Activated CD8-positive, alpha-beta memory T cell treated with anti-CD3 and anti-CD28 coated beads, Interleukin-2, amount 50 U/mL, for 1 hour (primary cell): ENCODE data around the gene VPS9D1.

ENCODE experiments used
- DNase-seq: peaks from one replicate; pipeline ENCODE4 v3.0.0-alpha.2; 2020; ENCODE audit errors: extremely low read depth

Gene VPS9D1

GRCh38 chr16:89732142-89732917 lies 11.6 kb upstream of the VPS9D1 start:
- no peak for DNase-seq

DNA sequence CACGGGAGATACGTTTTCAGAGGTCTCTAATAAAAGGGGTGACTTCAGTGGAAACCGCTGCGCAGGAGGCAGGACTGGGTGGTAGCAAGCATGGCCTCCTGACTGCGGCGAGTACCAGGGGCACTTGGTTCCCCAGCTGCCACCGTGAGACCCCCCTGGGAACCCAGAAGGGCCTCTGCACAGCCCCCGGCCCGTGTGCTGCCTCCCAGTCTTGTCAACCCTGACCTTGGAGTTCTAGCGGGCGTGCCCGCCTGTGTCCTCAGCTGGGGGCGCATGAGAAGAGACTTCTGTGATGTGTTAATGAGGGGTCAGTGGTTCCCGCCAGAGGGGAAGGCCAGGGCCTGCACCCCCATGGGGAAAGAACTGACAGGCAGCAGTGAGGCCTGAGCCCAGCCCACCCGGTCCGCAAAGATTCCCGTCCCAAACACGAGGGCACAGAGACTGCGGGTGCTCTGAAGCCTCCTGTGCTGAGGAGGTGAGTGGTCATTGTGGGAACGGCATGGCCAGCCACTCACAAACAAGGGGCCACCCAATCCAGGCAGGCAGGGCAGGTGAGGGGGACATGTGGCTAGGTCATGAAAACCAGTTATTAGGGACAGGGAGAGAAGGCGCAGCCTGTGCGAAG lies 10.0 kb upstream of the VPS9D1 start:
- no peak for DNase-seq

DNA sequence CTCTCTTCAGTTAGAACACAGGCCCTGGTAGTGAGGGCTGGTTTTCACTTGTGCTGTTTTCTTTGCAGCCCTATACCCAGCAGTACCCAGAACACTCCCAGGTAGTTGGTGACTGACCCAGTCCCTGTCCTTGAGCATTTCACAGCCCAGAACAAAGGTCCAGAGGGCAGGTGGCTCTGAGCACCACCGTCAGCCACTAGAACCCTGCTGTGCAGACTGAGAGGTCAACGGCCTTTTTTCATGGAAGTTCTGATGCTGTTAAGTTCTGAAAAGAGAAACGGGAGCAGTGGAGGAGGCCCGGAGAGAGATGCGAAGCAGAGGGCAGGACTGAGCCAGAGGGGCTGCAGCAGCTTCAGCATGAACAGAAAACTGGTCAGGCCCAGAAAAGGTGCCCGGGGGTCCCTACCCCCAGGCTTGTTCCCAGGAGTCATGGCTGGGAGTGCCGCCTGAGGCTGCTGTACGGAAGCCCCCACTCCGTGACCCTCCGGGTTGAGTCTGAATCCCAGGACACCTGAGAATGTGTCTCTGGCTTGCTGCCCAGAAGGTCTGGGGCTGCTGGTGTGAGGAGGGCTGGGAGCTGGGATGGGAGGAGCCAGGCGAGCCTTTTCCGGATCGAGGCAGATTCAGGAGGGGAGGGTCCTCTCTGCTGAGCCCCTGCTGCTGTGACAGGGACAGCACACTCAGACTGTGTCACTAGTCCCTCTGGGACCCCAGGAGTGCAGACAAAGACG lies 9.3 kb upstream of the VPS9D1 start:
- no peak for DNase-seq

- DNase-seq, result no peak
Observed at GRCh38 chr16:89729293-89729692, 8.6 kb upstream of the VPS9D1 start.

DNA sequence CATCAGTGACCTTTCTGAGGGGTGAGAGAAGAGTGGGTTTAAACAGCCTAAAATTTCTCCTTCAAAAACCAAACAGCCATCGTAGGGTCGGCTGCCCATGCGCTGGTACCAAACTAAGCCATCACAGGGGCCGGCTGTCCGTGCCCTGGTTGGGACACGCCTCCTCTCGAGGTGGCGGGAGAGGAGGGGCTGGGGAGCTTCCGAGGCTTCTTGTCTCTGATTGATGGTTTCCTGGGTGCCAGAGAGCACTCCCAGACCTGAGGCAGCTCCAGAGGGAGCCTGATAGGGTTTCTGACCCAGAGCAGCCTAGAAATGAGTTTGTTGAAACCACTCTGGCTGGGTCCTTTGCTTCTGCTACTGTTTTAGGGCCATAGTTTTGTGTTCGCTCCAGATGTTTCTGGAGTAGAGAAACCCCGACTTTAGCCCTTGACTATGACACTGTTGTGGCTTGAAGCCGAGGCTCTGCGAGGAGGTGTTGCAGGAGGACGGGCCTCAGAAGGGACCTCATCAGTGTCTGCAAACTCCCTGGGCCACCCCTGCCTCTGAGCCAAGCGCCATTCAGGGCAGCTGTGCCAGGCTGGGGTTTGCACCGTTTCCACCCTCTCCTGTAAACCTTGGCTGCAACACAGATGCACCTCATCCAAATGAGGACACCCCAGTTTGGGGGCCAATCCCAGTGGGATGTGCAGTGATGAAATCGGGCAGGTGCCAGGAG lies 6.9 kb upstream of the VPS9D1 start:
- no peak for DNase-seq

DNA sequence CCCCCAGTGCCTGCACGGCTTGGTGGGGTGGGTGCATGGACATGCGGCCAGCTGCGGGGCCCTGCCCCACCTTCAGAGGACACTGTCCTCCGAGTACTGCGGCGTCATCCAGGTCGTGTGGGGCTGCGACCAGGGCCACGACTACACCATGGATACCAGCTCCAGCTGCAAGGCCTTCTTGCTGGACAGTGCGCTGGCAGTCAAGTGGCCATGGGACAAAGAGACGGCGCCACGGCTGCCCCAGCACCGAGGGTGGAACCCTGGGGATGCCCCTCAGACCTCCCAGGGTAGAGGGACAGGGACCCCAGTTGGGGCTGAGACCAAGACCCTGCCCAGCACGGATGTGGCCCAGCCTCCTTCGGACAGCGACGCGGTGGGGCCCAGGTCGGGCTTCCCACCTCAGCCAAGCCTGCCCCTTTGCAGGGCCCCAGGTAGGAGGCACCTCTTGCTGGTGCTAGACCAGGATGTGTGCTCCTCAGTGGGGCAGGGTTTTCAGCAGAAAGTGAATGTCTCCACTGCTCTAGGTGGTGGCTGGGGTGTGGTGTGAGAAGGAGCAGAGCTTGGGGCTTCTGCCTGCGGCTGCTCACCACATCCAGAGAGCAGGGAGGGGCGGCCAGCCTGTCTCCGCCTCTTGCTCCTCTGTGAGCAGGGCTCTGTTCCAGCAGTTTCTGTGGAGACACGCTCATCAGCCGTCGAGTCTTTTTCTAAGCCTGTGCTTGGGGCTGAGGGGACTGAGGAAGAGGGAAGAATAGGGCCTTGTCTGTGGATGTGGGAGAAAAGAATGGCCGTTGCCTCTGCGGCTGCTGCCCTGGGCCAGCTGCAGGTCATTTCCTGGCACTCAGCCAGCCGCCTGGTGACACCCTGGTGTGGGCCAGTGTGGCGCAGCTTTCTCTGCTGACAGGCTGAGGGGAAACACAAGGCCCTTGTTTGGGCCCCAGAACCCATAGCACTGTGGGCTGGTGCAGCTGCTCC lies 2.9 kb upstream of the VPS9D1 start:
- peak; percentile 76 for DNase-seq

DNA sequence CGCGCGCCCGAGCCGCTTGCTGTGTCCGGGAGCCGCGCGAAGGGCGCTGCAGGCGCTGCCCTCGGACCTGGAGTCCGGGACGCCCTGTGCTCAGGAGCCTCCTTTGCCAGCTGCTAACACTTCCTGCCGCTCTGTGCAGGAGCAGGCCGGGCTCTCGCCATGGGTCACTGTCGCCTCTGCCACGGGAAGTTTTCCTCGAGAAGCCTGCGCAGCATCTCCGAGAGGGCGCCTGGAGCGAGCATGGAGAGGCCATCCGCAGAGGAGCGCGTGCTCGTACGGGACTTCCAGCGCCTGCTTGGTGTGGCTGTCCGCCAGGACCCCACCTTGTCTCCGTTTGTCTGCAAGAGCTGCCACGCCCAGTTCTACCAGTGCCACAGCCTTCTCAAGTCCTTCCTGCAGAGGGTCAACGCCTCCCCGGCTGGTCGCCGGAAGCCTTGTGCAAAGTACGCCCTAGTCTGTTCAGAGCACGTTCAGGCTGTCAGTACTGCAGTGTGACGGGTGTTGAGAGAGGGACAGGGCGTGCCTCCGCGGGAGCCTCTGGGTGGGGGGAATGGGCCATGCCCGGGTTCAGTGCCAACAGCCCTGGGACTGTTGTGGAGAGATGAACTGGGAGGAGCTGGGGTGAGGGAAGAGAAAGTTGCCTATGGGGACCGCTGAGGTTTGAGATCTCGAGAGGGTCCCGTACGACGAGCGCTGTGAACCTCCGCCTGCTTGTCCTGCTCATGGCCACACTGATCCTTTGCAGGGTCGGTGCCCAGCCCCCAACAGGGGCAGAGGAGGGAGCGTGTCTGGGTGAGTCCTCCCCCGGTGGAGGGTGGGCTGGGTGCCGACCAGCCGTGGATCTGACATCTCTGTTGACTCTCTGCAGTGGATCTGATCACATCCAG lies 1.9 kb upstream of the VPS9D1 start:
- DNase-seq, result no peak

DNA sequence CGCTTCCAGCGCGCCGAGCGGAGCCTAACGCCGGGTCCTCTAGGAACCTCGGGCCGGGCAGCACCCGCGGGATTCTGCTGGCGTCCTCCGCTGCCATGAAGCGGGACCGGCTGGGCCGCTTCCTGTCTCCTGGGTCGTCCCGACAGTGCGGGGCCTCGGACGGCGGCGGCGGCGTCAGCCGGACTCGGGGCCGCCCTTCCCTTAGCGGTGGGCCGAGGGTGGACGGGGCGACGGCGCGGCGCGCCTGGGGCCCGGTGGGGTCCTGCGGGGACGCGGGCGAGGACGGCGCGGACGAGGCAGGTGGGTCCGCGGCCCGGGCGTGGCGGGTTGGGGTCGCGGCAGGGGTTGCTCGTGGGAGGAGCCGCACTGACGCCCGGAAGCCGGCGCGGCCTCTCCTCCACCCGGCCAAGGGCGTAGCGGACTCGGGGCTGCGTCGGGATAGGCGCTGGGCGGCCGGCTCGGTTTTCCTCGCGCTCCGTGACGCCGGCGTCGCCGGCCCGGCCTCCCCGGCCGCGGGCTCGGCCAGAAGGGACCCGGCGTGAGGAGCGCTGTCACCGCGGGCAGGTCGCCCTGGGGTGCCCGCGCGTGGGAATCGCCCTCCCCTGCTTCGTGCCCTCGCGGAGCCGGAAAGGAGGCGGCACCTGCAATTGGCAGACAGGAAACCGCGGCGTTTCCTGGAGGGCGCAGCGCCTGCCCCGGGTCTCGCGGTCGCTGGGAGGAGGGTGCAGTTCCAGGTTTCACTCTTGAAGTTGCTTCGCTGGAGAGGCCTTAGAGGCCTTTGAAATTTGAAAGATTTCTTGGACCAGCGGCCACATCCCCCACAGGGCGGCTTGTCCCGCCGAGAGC lies 1.1 kb upstream of the VPS9D1 start:
- peak; percentile 80 for DNase-seq

DNA sequence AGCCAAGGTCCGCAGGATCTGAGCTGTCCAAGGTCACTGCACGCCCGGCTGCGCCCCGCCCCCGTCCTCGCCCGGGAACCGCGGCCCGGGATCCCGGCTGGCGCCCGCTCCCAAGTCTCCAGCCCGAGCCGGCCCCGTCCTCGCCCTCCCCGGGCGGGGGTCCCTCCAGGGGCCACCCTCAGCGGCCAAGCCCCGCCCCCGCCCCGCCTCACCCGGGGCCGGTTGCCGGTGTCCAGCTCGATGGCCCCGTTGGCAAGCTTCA lies 216 bp downstream of the VPS9D1 start:
- DNase-seq, result no peak

DNA sequence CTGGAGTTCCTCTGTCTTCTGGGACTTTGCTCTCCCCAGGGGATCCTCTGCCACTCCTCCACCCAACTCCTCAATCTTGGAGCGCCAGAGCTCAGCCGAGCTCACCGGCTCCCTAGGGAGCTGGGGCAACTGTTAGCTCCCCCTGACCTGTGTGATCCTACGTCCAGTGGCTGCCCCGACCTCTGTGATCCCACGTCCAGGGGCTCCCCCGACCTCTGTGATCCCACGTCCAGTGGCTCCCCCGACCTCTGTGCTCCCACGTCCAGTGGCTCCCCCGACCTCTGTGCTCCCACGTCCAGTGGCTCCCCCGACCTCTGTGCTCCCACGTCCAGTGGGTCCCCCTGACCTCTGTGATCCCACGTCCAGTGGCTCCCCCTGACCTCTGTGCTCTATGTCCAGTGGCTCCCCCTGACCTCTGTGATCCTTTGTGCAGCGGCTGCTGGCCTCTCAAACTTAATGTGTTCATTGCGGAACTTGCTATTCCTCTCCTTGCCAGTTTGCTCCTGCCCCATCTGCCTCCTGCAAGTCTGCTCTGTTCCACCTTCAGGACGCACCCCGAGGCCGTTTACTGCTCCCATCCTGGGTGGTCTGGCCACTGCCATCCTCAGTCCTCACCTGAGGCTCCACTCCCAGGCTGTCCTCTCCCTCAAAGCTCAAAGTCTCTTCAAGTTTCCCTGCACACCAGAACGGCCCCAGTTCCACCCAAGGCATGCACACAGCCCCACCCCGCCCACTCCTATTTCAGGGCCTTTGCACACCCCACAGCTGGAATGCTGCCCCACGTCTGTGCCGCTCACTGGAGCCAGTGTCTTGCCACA lies 2.8 kb downstream of the VPS9D1 start:
- no peak for DNase-seq

- no peak for DNase-seq
Observed at GRCh38 chr16:89716916-89717687, 3.6 kb downstream of the VPS9D1 start.

DNA sequence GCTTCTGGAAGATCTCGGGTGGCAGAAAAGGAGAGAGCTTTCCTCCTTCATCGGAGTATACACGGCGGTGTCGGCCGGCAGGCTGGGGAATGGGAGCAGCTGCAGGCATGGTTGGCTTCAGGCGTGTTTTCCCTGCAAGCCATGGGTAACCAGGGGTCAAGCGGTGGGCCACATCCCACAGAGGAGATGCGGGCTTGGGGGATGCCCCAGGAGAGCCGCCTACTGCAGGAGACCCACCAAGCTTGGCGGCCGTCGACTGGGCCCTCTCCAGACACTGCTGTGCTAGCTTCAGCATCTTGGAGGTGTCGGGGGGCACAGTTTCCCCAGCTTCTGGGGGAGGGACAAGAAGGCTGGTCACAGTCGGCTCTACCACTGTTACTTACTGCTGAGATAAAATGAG lies 4.2 kb downstream of the VPS9D1 start:
- no peak for DNase-seq

DNA sequence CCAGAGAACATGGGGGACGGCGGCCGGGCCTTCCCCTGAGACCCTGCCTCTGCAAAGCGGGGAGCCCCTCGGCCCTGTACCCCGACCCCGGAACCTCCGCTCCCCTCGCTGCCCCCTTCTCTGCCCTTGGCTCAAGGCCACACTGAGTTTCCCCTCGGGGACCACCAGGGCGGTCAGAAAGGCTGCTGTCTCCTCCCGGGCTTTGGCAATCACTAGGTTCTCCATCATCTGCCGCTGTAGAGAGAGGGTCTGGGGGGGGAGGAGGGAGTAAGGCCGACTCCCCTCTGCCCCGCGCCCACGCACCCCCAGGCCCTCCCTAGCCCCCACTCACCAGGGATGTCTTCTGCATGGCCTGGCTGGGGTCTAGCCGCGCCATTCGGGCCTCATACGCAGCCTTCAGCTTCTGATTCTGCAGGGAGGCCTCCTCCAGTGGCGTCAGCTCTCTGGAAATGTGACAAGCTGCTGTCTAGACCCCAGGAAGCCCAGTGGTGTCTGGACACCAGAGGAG lies 8.4 kb downstream of the VPS9D1 start:
- no peak for DNase-seq

GRCh38 chr16:89711601-89712273 lies 9.0 kb downstream of the VPS9D1 start:
- peak; percentile 35 for DNase-seq

- no peak for DNase-seq
Observed at GRCh38 chr16:89710709-89711564, 9.8 kb downstream of the VPS9D1 start.
